Frontal cortex (tissue), 1 donor: Measurements from ENCODE around the gene ZNF367. TPM values are rescaled to one million over a fixed set of nuclear protein-coding genes. Genes with fewer than 3 reads are reported as not detected.

Source experiments
- total RNA-seq: library from RNA; depleted of rRNA; stranded (reverse); fragments of >200 nt; gene quantifications from one replicate; pipeline ENCODE4 v1.2.3, GENCODE V29; 2014

The ZNF367 gene
- total RNA-seq, 1 donor from 2014 or later = 4.1 TPM

Other genes with a start within 250 kb of the ZNF367 start
- gene HSD17B3, start 116.2 kb downstream of the ZNF367 start, total RNA-seq = not detected
- 2.9 TPM for gene SLC35D2, start 34.7 kb downstream of the ZNF367 start, total RNA-seq
- gene HABP4, start 31.8 kb upstream of the ZNF367 start, total RNA-seq = 13.9 TPM
- gene CDC14B, start 201.5 kb upstream of the ZNF367 start, total RNA-seq = 38.3 TPM
- 6.9 TPM for gene PRXL2C, start 236.9 kb upstream of the ZNF367 start, total RNA-seq